CD14-positive monocyte (primary cell): ENCODE measurements around the gene PRKCA. TPM values are rescaled to one million over a fixed set of nuclear protein-coding genes. Genes with fewer than 3 reads are reported as not detected.

ENCODE experiments used
- DNase-seq, 3 donors: peaks; one replicate each; pipeline ENCODE4 v3.0.0-alpha.2; 2011 to 2022
- H2AFZ ChIP-seq: 2 replicates; pipeline ENCODE4 v1.6.0; 2012; ENCODE audit warnings: mild to moderate bottlenecking, low read depth, low read length, inconsistent platforms; ENCODE audit not compliant: insufficient read depth, poor library complexity, severe bottlenecking
- H3K27ac ChIP-seq, 2 donors: 1 replicate in 1 of 2; 2 replicates in 1 of 2; pipeline ENCODE4 v1.5.1; 2012 to 2013; ENCODE audit warnings: low read length in 2 of 2, control low read depth in 1 of 2, inconsistent platforms in 1 of 2, low read depth in 1 of 2, mild to moderate bottlenecking in 1 of 2
- H3K27me3 ChIP-seq, 2 donors: one replicate each; pipeline versions ENCODE4 v1.6.0 to v1.6.1; 2011 to 2013; ENCODE audit warnings: low read length in 2 of 2; ENCODE audit not compliant: control insufficient read depth in 2 of 2, insufficient read depth in 2 of 2
- H3K36me3 ChIP-seq, 2 donors: replicated peaks in 1 of 2; 1 replicate in 1 of 2; 2 replicates in 1 of 2; pipeline versions ENCODE4 v1.5.1 to v1.6.1; 2012 to 2013; ENCODE audit warnings: low read length in 2 of 2, control low read depth in 1 of 2, inconsistent platforms in 1 of 2, mild to moderate bottlenecking in 1 of 2; ENCODE audit not compliant: insufficient read depth in 2 of 2, control insufficient read depth in 1 of 2
- H3K4me1 ChIP-seq, 2 donors: 1 replicate in 1 of 2; 2 replicates in 1 of 2; pipeline versions ENCODE4 v1.5.1 to v1.6.1; 2012 to 2013; ENCODE audit warnings: low read length in 2 of 2, control low read depth in 1 of 2, inconsistent platforms in 1 of 2, mild to moderate bottlenecking in 1 of 2, moderate library complexity in 1 of 2; ENCODE audit not compliant: insufficient read depth in 2 of 2, control insufficient read depth in 1 of 2
- H3K4me2 ChIP-seq: replicated peaks from 2 replicates; pipeline ENCODE3; 2012; ENCODE audit warnings: low read length, moderate library complexity, mild to moderate bottlenecking; ENCODE audit not compliant: poor library complexity, severe bottlenecking; ENCODE audit errors: extremely low read depth
- H3K4me3 ChIP-seq, 3 experiments: fragments of 200-600 bp in 1 of 3; sonication (generic) in 1 of 3; replicated peaks in 1 of 3; 1 replicate in 2 of 3; 2 replicates in 1 of 3; pipeline ENCODE4 v1.5.1; 2011 to 2013; ENCODE audit warnings: low read length in 3 of 3, mild to moderate bottlenecking in 3 of 3, control low read depth in 2 of 3, low read depth in 2 of 3, inconsistent platforms in 1 of 3, moderate library complexity in 1 of 3
- H3K79me2 ChIP-seq: 2 replicates; pipeline ENCODE4 v1.6.0; 2012; ENCODE audit warnings: mild to moderate bottlenecking, control low read depth, inconsistent platforms, low read length, moderate library complexity; ENCODE audit not compliant: insufficient read depth
- H3K9ac ChIP-seq: 2 replicates; pipeline ENCODE4 v1.6.0; 2017; ENCODE audit warnings: low read length, mild to moderate bottlenecking; ENCODE audit not compliant: insufficient read depth, poor library complexity, severe bottlenecking
- H3K9me3 ChIP-seq, 2 donors: replicated peaks in 1 of 2; 1 replicate in 1 of 2; 2 replicates in 1 of 2; pipeline versions ENCODE4 v1.5.1 to v1.6.1; 2012 to 2013; ENCODE audit warnings: low read length in 2 of 2, control low read depth in 1 of 2; ENCODE audit not compliant: control insufficient read depth in 1 of 2, insufficient read depth in 1 of 2
- H4K20me1 ChIP-seq: 2 replicates; pipeline ENCODE4 v1.6.0; 2012; ENCODE audit warnings: mild to moderate bottlenecking, low read length, control low read depth, moderate library complexity; ENCODE audit not compliant: insufficient read depth
- H3K27ac Mint-ChIP-seq, 7 donors: one replicate each; pipeline ENCODE4 v1.8.0; 2020; ENCODE audit warnings: mild to moderate bottlenecking in 7 of 7, mixed read lengths in 7 of 7, moderate library complexity in 6 of 7, inconsistent platforms in 2 of 7
- H3K27me3 Mint-ChIP-seq, 3 donors: one replicate each; pipeline ENCODE4 v1.8.0; 2021 to 2022; ENCODE audit warnings: low read depth in 3 of 3, mild to moderate bottlenecking in 3 of 3, mixed read lengths in 3 of 3, moderate library complexity in 3 of 3, inconsistent platforms in 1 of 3
- H3K36me3 Mint-ChIP-seq, 2 donors: one replicate each; pipeline ENCODE4 v1.8.0; 2020; ENCODE audit warnings: mixed read lengths in 2 of 2, inconsistent platforms in 1 of 2, mild to moderate bottlenecking in 1 of 2
- H3K4me1 Mint-ChIP-seq: one replicate; pipeline ENCODE4 v1.8.0; 2020; ENCODE audit warnings: mild to moderate bottlenecking, mixed read lengths
- H3K4me3 Mint-ChIP-seq, 2 donors: one replicate each; pipeline ENCODE4 v1.8.0; 2020; ENCODE audit warnings: mild to moderate bottlenecking in 2 of 2, mixed read lengths in 2 of 2, moderate library complexity in 1 of 2
- H3K9me3 Mint-ChIP-seq, 7 donors: one replicate each; pipeline ENCODE4 v1.8.0; 2020 to 2022; ENCODE audit warnings: mixed read lengths in 7 of 7, mild to moderate bottlenecking in 6 of 7, moderate library complexity in 6 of 7, inconsistent platforms in 2 of 7
- WGBS: methylation state at CpG from one replicate; pipeline ENCODE4 v1.1.5; 2013; ENCODE audit warnings: missing lambda C conversion rate; ENCODE audit not compliant: insufficient coverage; 5-methylcytosine and 5-hydroxymethylcytosine counted together
- intact Hi-C, 2 donors: fragments of 100-400 bp; cut with micrococcal nuclease; formaldehyde crosslinking; loops; one replicate each; pipeline versions ENCODE4 v1.15.0 to v1.15.1; 2023
- polyA plus RNA-seq, 3 donors: library from polyadenylated mRNA; depleted of rRNA in 1 of 3; unstranded in 2 of 3; stranded (reverse) in 1 of 3; fragments of 300-500 nt in 2 of 3; fragments of >200 nt in 1 of 3; fragmentation: Illumina TruSeq in 2 of 3; gene quantifications; 1 replicate in 2 of 3; 2 replicates in 1 of 3; pipeline ENCODE4 v1.2.3, GENCODE V29; 2012 to 2021
- TF ChIP-seq, protein P1 (sequence below): fragments of 200-600 bp; IDR thresholded peaks from one replicate; pipeline ENCODE4 v1.8.0; 2022; ENCODE audit warnings: antibody characterized with exemption, mild to moderate bottlenecking

PRKCA gene
- polyA plus RNA-seq, 3 donors, result 0.22 to 7.1 (median 0.30) TPM

DNA sequence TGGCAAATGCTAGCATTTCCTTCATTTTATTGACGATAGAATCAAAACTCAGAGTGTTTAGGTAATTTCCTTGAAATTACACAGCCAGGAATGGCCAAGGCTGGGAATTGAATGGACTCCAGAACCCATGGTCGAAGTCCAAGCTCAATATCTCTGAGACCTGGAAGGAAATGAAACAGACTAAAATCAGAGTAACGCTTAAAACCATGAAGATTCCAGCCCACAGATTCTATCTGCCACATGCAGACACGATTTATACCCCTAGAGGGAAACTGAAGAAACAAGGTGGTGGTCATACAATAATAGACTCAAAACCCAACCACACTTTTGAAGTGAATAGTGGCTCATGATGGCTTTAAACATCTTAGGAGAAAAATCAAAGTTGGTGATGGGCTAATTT, 95.6 kb downstream of the PRKCA start:
- no peaks in the 10 kb centered on the region for H3K9me3 ChIP-seq
- H3K36me3 Mint-ChIP-seq, result peaks cover 14 to 17% of the 10 kb centered on the region in 2 donors
- H3K9ac ChIP-seq, result no peak overlapping the region
- no peak for DNase-seq
- H3K36me3 ChIP-seq, result no peaks in the 10 kb centered on the region
- H3K9me3 Mint-ChIP-seq, result peaks cover 0 to 6% (median 0%) of the 10 kb centered on the region in 7 donors
- no peak overlapping the region for H3K27ac Mint-ChIP-seq
- peaks cover 10% of the 10 kb centered on the region for H3K4me1 Mint-ChIP-seq
- no peaks in the 10 kb centered on the region for H4K20me1 ChIP-seq
- peaks cover 0 to 6% (median 1%) of the 10 kb centered on the region in 3 donors for H3K27me3 Mint-ChIP-seq
- TF ChIP-seq, protein P1, sequence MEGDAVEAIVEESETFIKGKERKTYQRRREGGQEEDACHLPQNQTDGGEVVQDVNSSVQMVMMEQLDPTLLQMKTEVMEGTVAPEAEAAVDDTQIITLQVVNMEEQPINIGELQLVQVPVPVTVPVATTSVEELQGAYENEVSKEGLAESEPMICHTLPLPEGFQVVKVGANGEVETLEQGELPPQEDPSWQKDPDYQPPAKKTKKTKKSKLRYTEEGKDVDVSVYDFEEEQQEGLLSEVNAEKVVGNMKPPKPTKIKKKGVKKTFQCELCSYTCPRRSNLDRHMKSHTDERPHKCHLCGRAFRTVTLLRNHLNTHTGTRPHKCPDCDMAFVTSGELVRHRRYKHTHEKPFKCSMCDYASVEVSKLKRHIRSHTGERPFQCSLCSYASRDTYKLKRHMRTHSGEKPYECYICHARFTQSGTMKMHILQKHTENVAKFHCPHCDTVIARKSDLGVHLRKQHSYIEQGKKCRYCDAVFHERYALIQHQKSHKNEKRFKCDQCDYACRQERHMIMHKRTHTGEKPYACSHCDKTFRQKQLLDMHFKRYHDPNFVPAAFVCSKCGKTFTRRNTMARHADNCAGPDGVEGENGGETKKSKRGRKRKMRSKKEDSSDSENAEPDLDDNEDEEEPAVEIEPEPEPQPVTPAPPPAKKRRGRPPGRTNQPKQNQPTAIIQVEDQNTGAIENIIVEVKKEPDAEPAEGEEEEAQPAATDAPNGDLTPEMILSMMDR, result no peak
- no peak overlapping the region for H2AFZ ChIP-seq
- no peak overlapping the region for H3K4me2 ChIP-seq
- no peak overlapping the region for H3K4me3 Mint-ChIP-seq
- H3K27me3 ChIP-seq, result no peaks in the 10 kb centered on the region
- H3K4me3 ChIP-seq, result no peak overlapping the region
- intact Hi-C loops, result no loop called here
- WGBS, result no CpG with 5 or more reads among the region's 4 CpGs
- peaks cover 12% of the 10 kb centered on the region for H3K79me2 ChIP-seq
- H3K4me1 ChIP-seq, result peaks cover 0 to 9% of the 10 kb centered on the region in 2 donors
- H3K27ac ChIP-seq, result no peak overlapping the region

DNA sequence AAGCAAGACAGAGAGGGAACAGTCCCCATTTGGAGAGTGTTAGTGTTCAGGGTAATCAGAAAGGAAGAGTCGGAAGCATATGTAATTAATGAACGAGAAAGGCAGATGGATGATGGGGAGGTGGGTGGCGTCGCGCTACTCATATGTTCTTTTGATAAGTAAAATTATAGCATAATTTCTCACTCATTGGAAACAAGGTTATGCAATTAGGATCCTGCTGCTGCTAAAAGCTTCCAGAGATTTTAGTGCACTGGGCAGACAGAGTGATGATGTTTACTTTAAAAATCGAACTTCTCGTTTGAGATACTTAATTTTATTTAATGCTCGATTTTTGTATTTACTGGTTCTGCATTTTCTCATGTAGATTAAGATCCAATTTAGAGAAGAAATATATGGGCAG, 96.2 kb downstream of the PRKCA start:
- H3K4me2 ChIP-seq, result no peak overlapping the region
- TF ChIP-seq, protein P1, result no peak
- H3K4me1 ChIP-seq, result peaks cover 0 to 9% of the 10 kb centered on the region in 2 donors
- no peak for DNase-seq
- WGBS, result 100% methylated on average over 2 of the region's 8 CpGs
- Mint-ChIP-seq H3K4me1 (peaks cover 13% of the 10 kb centered on the region), H3K9me3 (peaks cover 0 to 2% (median 0%) of the 10 kb centered on the region in 7 donors), H3K36me3 (peaks cover 9 to 14% of the 10 kb centered on the region in 2 donors), H3K4me3 (no peak overlapping the region), H3K27ac (no peak overlapping the region), H3K27me3 (peaks cover 0 to 6% (median 1%) of the 10 kb centered on the region in 3 donors)
- intact Hi-C loops, result no loop called here
- no peak overlapping the region for H2AFZ ChIP-seq
- no peak overlapping the region for H3K27ac ChIP-seq
- H3K9ac ChIP-seq, result no peak overlapping the region
- H4K20me1 ChIP-seq, result no peaks in the 10 kb centered on the region
- H3K36me3 ChIP-seq, result no peaks in the 10 kb centered on the region
- no peaks in the 10 kb centered on the region for H3K9me3 ChIP-seq
- H3K4me3 ChIP-seq, result no peak overlapping the region
- H3K27me3 ChIP-seq, result no peaks in the 10 kb centered on the region
- H3K79me2 ChIP-seq, result peaks cover 12% of the 10 kb centered on the region
